HCT116 (cell line): ENCODE results near the gene MOK.

ENCODE experiments used
- ATF3 ChIP-seq: IDR thresholded peaks from 2 replicates; pipeline ENCODE4 v1.6.1; 2012
- ELF1 ChIP-seq: IDR thresholded peaks from 2 replicates; pipeline ENCODE4 v1.6.1; 2012; ENCODE audit warnings: low read depth, borderline replicate concordance
- EZH2 ChIP-seq: fragments of 200-600 bp; sonication (generic); IDR thresholded peaks from 2 replicates; pipeline ENCODE4 v1.6.1; 2017; ENCODE audit warnings: antibody characterized with exemption, mixed run types
- FOSL1 ChIP-seq: IDR thresholded peaks from 2 replicates; pipeline ENCODE4 v1.6.1; 2012; ENCODE audit warnings: low read depth
- JUND ChIP-seq: IDR thresholded peaks from 2 replicates; pipeline ENCODE4 v1.6.1; 2012
- POLR2A ChIP-seq: IDR thresholded peaks from 2 replicates; pipeline ENCODE4 v1.7.0; 2011; ENCODE audit warnings: borderline replicate concordance; ENCODE audit not compliant: insufficient read depth, insufficient read length; ENCODE audit errors: extremely low read depth
- POLR2AphosphoS5 ChIP-seq: IDR thresholded peaks from 2 replicates; pipeline ENCODE4 v1.6.1; 2011; ENCODE audit warnings: mild to moderate bottlenecking, low read depth, low read length, moderate library complexity
- RAD21 ChIP-seq: IDR thresholded peaks from 2 replicates; pipeline ENCODE4 v1.6.1; 2012; ENCODE audit warnings: low read depth, mild to moderate bottlenecking
- SIN3A ChIP-seq: IDR thresholded peaks from 2 replicates; pipeline ENCODE4 v1.6.1; 2012; ENCODE audit warnings: low read depth
- SP1 ChIP-seq: IDR thresholded peaks from 2 replicates; pipeline ENCODE4 v1.6.1; 2012; ENCODE audit warnings: low read depth
- ZNF274 ChIP-seq: fragments of 200-500 bp; sonication (Bioruptor generic); IDR thresholded peaks from 2 replicates; pipeline ENCODE4 v1.6.1; 2014; ENCODE audit warnings: mild to moderate bottlenecking, low read depth, low read length, inconsistent platforms
- TF ChIP-seq, protein P1 (sequence below), 3 experiments: fragments of 200-600 bp in 1 of 3; sonication (generic) in 1 of 3; IDR thresholded peaks in 2 of 3; conservative IDR thresholded peaks in 1 of 3; 2 replicates each; pipeline ENCODE4 v1.5.1; 2012 to 2017; ENCODE audit warnings: low read depth in 2 of 3, low read length in 2 of 3, antibody characterized with exemption in 1 of 3, borderline replicate concordance in 1 of 3, control low read depth in 1 of 3, mild to moderate bottlenecking in 1 of 3, mixed read lengths in 1 of 3, mixed run types in 1 of 3, moderate library complexity in 1 of 3; ENCODE audit not compliant: insufficient read depth in 1 of 3

DNA sequence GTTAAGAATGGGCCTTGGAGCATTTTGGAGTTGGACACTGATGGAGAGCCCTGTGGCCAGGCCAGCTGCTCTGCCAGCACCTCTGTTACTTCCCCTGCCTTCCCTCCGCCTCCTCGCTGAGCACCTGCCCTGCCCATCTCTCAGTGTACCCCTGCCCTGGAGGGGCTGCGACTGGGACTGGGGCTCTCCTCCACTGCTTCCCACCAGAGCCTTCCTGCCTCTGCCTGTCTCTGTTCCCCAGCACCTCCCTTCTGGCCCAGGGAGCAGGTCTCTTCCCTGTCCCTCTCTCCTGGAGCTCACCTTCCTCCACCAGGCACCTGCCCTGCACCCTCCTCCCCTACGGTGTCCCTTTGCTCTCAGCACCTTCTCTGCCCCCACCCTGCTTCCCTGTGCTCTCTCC, 103.2 kb downstream of the MOK start:
- TF ChIP-seq, protein P1, sequence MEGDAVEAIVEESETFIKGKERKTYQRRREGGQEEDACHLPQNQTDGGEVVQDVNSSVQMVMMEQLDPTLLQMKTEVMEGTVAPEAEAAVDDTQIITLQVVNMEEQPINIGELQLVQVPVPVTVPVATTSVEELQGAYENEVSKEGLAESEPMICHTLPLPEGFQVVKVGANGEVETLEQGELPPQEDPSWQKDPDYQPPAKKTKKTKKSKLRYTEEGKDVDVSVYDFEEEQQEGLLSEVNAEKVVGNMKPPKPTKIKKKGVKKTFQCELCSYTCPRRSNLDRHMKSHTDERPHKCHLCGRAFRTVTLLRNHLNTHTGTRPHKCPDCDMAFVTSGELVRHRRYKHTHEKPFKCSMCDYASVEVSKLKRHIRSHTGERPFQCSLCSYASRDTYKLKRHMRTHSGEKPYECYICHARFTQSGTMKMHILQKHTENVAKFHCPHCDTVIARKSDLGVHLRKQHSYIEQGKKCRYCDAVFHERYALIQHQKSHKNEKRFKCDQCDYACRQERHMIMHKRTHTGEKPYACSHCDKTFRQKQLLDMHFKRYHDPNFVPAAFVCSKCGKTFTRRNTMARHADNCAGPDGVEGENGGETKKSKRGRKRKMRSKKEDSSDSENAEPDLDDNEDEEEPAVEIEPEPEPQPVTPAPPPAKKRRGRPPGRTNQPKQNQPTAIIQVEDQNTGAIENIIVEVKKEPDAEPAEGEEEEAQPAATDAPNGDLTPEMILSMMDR (IDR thresholded peaks at IDR 0.05 in 2 of 3, conservative IDR thresholded peaks at IDR 0.05 in 1 of 3; ENCODE audit: borderline replicate concordance in 1 of 3, insufficient read depth in 1 of 3, low read depth in 2 of 3, low read length in 2 of 3) = no peak
- TF ChIP-seq POLR2AphosphoS5 = no peak
- TF ChIP-seq EZH2 = no peak
- TF ChIP-seq SP1 = no peak
- no peak for TF ChIP-seq POLR2A
- TF ChIP-seq ELF1 = no peak
- no peak for TF ChIP-seq SIN3A
- TF ChIP-seq FOSL1 = no peak
- no peak for TF ChIP-seq JUND
- TF ChIP-seq ZNF274 = no peak
- no peak for TF ChIP-seq ATF3
- no peak for TF ChIP-seq RAD21
